Dedifferentiated amniotic fluid mesenchymal stem cell (primary cell): ENCODE data around the gene CARS2.
"Not testable (repeated sequence)": the region's sequence is repeated elsewhere in the genome, so short reads cannot be mapped to it uniquely, and the experiment has no call there.

Experiments used
- DNase-seq: peaks from one replicate; pipeline ENCODE4 v3.0.0-alpha.2; 2016; ENCODE audit errors: extremely low spot score

CARS2 gene

GRCh38 chr13:110705826-110706569 is at the start of gene CARS2:
Gene CARS2 (minus strand): TSS chr13:110706116. CDS start chr13:110706093, 23 bp downstream.
- DNase-seq = peak; percentile 86

GRCh38 chr13:110748271-110748670 is 42.4 kb upstream of the CARS2 start:
- no peak for DNase-seq

GRCh38 chr13:110746438-110746837 is 40.5 kb upstream of the CARS2 start:
- no peak for DNase-seq

GRCh38 chr13:110743687-110744086 is 37.8 kb upstream of the CARS2 start:
- DNase-seq = no peak

- DNase-seq = no peak
These were observed 31.6 kb upstream of the CARS2 start for GRCh38 chr13:110737555-110737954.

GRCh38 chr13:110734561-110734960 is 28.6 kb upstream of the CARS2 start:
- no peak for DNase-seq

GRCh38 chr13:110731072-110731471 is 25.2 kb upstream of the CARS2 start:
- DNase-seq = no peak

GRCh38 chr13:110726726-110727125 is 20.8 kb upstream of the CARS2 start:
- no peak for DNase-seq

GRCh38 chr13:110726153-110726552 is 20.2 kb upstream of the CARS2 start:
- not testable (repeated sequence) for DNase-seq

- no peak for DNase-seq
These were observed 17.7 kb upstream of the CARS2 start for GRCh38 chr13:110723598-110723997.

- no peak for DNase-seq
These were observed 17.1 kb upstream of the CARS2 start for GRCh38 chr13:110722971-110723370.

GRCh38 chr13:110719036-110719710 is 13.3 kb upstream of the CARS2 start:
- DNase-seq = no peak

GRCh38 chr13:110716247-110716515 is 10.3 kb upstream of the CARS2 start:
- DNase-seq = no peak

- peak; percentile 100 for DNase-seq
These were observed 9.7 kb upstream of the CARS2 start for GRCh38 chr13:110715395-110716246.

- no peak for DNase-seq
These were observed 9.0 kb upstream of the CARS2 start for GRCh38 chr13:110714797-110715394.

- peak; percentile 52 for DNase-seq
These were observed 8.3 kb upstream of the CARS2 start for GRCh38 chr13:110713981-110714796.

- no peak for DNase-seq
These were observed 7.7 kb upstream of the CARS2 start, which contains the start of gene ING1 for GRCh38 chr13:110713642-110713952. Gene ING1 (plus strand): TSS chr13:110713700. CDS start chr13:110714150, 450 bp downstream.

GRCh38 chr13:110712849-110713641 is 7.1 kb upstream of the CARS2 start:
- DNase-seq = peak; percentile 99

GRCh38 chr13:110712081-110712848 is 6.3 kb upstream of the CARS2 start:
- DNase-seq = peak; percentile 71
